ENCODE results near the gene CCDC110. TPM values are rescaled to one million over a fixed set of nuclear protein-coding genes. Genes with fewer than 3 reads are reported as not detected.

CCDC110 gene
- polyA plus RNA-seq, 1 donor = 0.94 TPM

GRCh38 chr4:185396724-185397385, 74.7 kb downstream of the CCDC110 start, which contains the start of gene ANKRD37:
Gene ANKRD37, plus strand, starts transcription at chr4:185396841. Its CDS starts 83 bp downstream, at chr4:185396924.
- Histone ChIP-seq H3K4me3 (ENCODE audit: low read length) (peak within 1 kb of the TSS; percentile 89), H3K36me3 (ENCODE audit: control insufficient read depth, insufficient read depth, low read length) (peaks cover 18% of the 10 kb centered on the region), H3K9me3 (ENCODE audit: control insufficient read depth, low read depth, low read length) (no peaks in the 10 kb centered on the region), H3K4me1 (ENCODE audit: control insufficient read depth, insufficient read depth, low read length) (peaks cover 6% of the 10 kb centered on the region), H3K27ac (ENCODE audit: low read length) (peak within 1 kb of the TSS; percentile 100), H3K27me3 (ENCODE audit: control insufficient read depth, insufficient read depth, low read length) (no peaks in the 10 kb centered on the region)
- WGBS (ENCODE audit: insufficient coverage, low lambda C conversion rate) = 0% methylated on average over 2 of the region's 38 CpGs
- DNase-seq = peak; percentile 58 to 79

- Histone ChIP-seq H3K36me3 (ENCODE audit: control insufficient read depth, insufficient read depth, low read length) (peaks cover 11% of the 10 kb centered on the region), H3K9me3 (ENCODE audit: control insufficient read depth, low read depth, low read length) (no peaks in the 10 kb centered on the region), H3K27me3 (ENCODE audit: control insufficient read depth, insufficient read depth, low read length) (no peaks in the 10 kb centered on the region), H3K27ac (ENCODE audit: low read length) (peak overlapping the region; percentile 100), H3K4me1 (ENCODE audit: control insufficient read depth, insufficient read depth, low read length) (peaks cover 6% of the 10 kb centered on the region), H3K4me3 (ENCODE audit: low read length) (peak overlapping the region; percentile 89)
- peak; percentile 99 for DNase-seq
- no CpG with 5 or more reads among the region's 98 CpGs for WGBS (ENCODE audit: insufficient coverage, low lambda C conversion rate)
Measured at GRCh38 chr4:185395956-185396723, 75.4 kb downstream of the CCDC110 start.

GRCh38 chr4:185395238-185395955, 76.1 kb downstream of the CCDC110 start, which contains the start of gene LRP2BP:
Gene LRP2BP, minus strand, starts transcription at chr4:185395924. Its CDS starts 17,738 bp downstream, at chr4:185378186.
- peaks cover 9% of the 10 kb centered on the region for H3K36me3 ChIP-seq (ENCODE audit: control insufficient read depth, insufficient read depth, low read length)
- H3K4me1 ChIP-seq (ENCODE audit: control insufficient read depth, insufficient read depth, low read length) = peaks cover 6% of the 10 kb centered on the region

More at GRCh38 chr4:185395238-185395955, 76.1 kb downstream of the CCDC110 start, which contains the start of gene LRP2BP:
- no peaks in the 10 kb centered on the region for H3K9me3 ChIP-seq (ENCODE audit: control insufficient read depth, low read depth, low read length)
- peak in 1 of 2 donors; percentile 37 for DNase-seq
- 30% methylated on average over 2 of the region's 12 CpGs for WGBS (ENCODE audit: insufficient coverage, low lambda C conversion rate)
- H3K4me3 ChIP-seq (ENCODE audit: low read length) = peak within 1 kb of the TSS; percentile 89
- H3K27me3 ChIP-seq (ENCODE audit: control insufficient read depth, insufficient read depth, low read length) = no peaks in the 10 kb centered on the region
- H3K27ac ChIP-seq (ENCODE audit: low read length) = peak within 1 kb of the TSS; percentile 100

Other genes starting within 250 kb of the CCDC110 start
- 2.6 TPM for gene LRP2BP, start 75.8 kb downstream of the CCDC110 start, polyA plus RNA-seq
- 9.1 TPM for gene ANKRD37, start 74.9 kb downstream of the CCDC110 start, polyA plus RNA-seq
- 30.0 TPM for gene UFSP2, start 45.8 kb downstream of the CCDC110 start, polyA plus RNA-seq
- 28.2 TPM for gene PDLIM3, start 63.8 kb upstream of the CCDC110 start, polyA plus RNA-seq